SU-DHL-6 (cell line): ENCODE data around the gene SETBP1.

ENCODE experiments used
- H2AFZ ChIP-seq: fragments of 200-600 bp; sonication (generic); 2 replicates; pipeline ENCODE4 v1.6.1; 2014; ENCODE audit warnings: low read depth, mild to moderate bottlenecking, moderate library complexity, mixed read lengths, antibody characterized with exemption, low read length; ENCODE audit not compliant: severe bottlenecking
- H3F3A ChIP-seq: fragments of 200-600 bp; shearing (Covaris generic); 2 replicates; pipeline ENCODE4 v1.6.0; 2016; ENCODE audit warnings: antibody characterized with exemption, mild to moderate bottlenecking; ENCODE audit not compliant: insufficient read depth
- H3K27ac ChIP-seq: fragments of 200-600 bp; sonication (generic); 2 replicates; pipeline ENCODE4 v1.5.1; 2016; ENCODE audit warnings: low read depth, mild to moderate bottlenecking, low read length, moderate library complexity, mixed read lengths
- H3K27me3 ChIP-seq: fragments of 200-600 bp; sonication (generic), shearing (Covaris generic); 2 replicates; pipeline ENCODE4 v1.6.0; 2014; ENCODE audit warnings: mild to moderate bottlenecking, low read length
- H3K36me3 ChIP-seq: fragments of 200-600 bp; sonication (generic); 2 replicates; pipeline ENCODE4 v1.6.1; 2014; ENCODE audit warnings: mild to moderate bottlenecking, low read length, mixed read lengths
- H3K4me2 ChIP-seq: fragments of 300-600, 200-600 bp; shearing (Covaris generic), sonication (generic); 2 replicates; pipeline ENCODE4 v1.6.0; 2014; ENCODE audit warnings: low read length, low read depth, mild to moderate bottlenecking; ENCODE audit not compliant: poor library complexity, severe bottlenecking
- H3K4me3 ChIP-seq: fragments of 200-600 bp; sonication (generic); 2 replicates; pipeline ENCODE4 v1.5.1; 2014; ENCODE audit warnings: antibody characterized with exemption, low read length, mild to moderate bottlenecking, mixed read lengths; ENCODE audit not compliant: insufficient read depth, poor library complexity, severe bottlenecking
- H3K79me2 ChIP-seq: fragments of 200-600 bp; sonication (generic); 2 replicates; pipeline ENCODE4 v1.6.1; 2014; ENCODE audit warnings: mild to moderate bottlenecking, low read length, moderate library complexity; ENCODE audit not compliant: insufficient read depth
- H3K9ac ChIP-seq: fragments of 200-600 bp; sonication (generic); 2 replicates; pipeline ENCODE4 v1.7.0; 2014; ENCODE audit warnings: mild to moderate bottlenecking, low read length
- H3K9me2 ChIP-seq: fragments of 200-600 bp; sonication (generic); replicated peaks from 2 replicates; pipeline ENCODE4 v1.6.1; 2014; ENCODE audit warnings: low read length; ENCODE audit not compliant: insufficient read depth
- H3K9me3 ChIP-seq: fragments of 200-600 bp; sonication (generic); 2 replicates; pipeline ENCODE4 v1.6.1; 2014; ENCODE audit warnings: low read length, mixed read lengths; ENCODE audit not compliant: insufficient read depth
- H4K20me1 ChIP-seq: fragments of 200-600 bp; sonication (generic); 2 replicates; pipeline ENCODE4 v1.6.1; 2014; ENCODE audit warnings: low read depth, mild to moderate bottlenecking, antibody characterized with exemption, low read length, moderate library complexity, mixed read lengths
- EZH2phosphoT487 ChIP-seq: fragments of 200-600 bp; sonication (generic), shearing (Covaris generic); conservative IDR thresholded peaks from 2 replicates; pipeline ENCODE4 v1.6.1; 2018; ENCODE audit warnings: mild to moderate bottlenecking, antibody characterized with exemption, low read length, moderate library complexity, mixed read lengths
- TF ChIP-seq, protein P1 (sequence below): fragments of 200-600 bp; sonication (generic); IDR thresholded peaks from one replicate; pipeline ENCODE4 v1.5.1; 2017; ENCODE audit warnings: antibody characterized with exemption, mild to moderate bottlenecking, low read length, moderate library complexity; ENCODE audit not compliant: insufficient read depth, poor library complexity, severe bottlenecking

SETBP1 gene

DNA sequence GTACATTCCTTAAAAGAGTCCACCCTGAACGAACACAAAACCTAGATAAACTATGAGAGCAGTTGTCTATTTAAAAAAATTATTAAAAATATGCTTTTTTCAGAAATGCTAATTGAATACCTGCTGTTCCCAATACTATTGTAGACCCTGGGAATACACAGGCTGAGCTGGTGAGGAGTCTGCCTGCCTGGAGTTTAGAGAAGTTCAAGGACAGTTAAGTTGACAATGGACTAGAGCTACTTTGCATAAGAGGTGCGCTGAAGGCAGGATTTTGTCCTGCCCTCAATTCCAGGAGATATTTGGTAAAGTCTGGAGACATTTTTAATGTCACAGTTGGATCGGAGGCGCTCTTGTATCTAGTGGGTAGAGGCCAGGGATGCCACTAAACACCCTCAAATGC is 110.2 kb downstream of the SETBP1 start:
- no peaks in the 10 kb centered on the region for H4K20me1 ChIP-seq
- no peaks in the 10 kb centered on the region for H3F3A ChIP-seq
- no peaks in the 10 kb centered on the region for H3K27me3 ChIP-seq
- H3K4me3 ChIP-seq = no peak overlapping the region
- H3K9ac ChIP-seq = no peak overlapping the region
- H3K9me2 ChIP-seq = no peaks in the 10 kb centered on the region
- H3K27ac ChIP-seq = no peak overlapping the region
- H3K79me2 ChIP-seq = no peaks in the 10 kb centered on the region
- H3K4me2 ChIP-seq = no peak overlapping the region
- no peak overlapping the region for H2AFZ ChIP-seq
- H3K36me3 ChIP-seq = no peaks in the 10 kb centered on the region
- TF ChIP-seq, protein P1, sequence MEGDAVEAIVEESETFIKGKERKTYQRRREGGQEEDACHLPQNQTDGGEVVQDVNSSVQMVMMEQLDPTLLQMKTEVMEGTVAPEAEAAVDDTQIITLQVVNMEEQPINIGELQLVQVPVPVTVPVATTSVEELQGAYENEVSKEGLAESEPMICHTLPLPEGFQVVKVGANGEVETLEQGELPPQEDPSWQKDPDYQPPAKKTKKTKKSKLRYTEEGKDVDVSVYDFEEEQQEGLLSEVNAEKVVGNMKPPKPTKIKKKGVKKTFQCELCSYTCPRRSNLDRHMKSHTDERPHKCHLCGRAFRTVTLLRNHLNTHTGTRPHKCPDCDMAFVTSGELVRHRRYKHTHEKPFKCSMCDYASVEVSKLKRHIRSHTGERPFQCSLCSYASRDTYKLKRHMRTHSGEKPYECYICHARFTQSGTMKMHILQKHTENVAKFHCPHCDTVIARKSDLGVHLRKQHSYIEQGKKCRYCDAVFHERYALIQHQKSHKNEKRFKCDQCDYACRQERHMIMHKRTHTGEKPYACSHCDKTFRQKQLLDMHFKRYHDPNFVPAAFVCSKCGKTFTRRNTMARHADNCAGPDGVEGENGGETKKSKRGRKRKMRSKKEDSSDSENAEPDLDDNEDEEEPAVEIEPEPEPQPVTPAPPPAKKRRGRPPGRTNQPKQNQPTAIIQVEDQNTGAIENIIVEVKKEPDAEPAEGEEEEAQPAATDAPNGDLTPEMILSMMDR = no peak
- TF ChIP-seq EZH2phosphoT487 = no peak
- H3K9me3 ChIP-seq = no peaks in the 10 kb centered on the region

DNA sequence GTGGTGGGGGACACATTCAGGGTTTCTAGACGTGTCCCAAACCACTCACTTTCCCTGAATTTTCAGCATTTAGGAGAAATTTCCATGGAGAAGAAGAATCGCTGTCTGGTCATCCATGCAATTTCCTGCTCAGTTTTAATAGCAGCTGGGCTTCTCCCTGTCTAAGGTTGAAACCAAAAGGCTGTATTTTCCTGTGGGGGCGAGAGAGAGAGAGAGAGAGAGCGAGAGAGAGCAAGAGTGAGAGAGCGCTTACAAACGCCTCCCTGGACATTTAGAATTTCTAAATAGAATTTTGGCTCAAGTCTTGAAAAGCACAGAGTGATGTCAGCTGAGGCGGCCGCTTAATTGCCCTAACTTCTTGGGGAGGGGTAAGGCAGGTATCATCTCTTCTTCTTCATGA is 110.8 kb downstream of the SETBP1 start:
- Histone ChIP-seq H3K27ac (no peak overlapping the region), H3K36me3 (no peaks in the 10 kb centered on the region)

DNA sequence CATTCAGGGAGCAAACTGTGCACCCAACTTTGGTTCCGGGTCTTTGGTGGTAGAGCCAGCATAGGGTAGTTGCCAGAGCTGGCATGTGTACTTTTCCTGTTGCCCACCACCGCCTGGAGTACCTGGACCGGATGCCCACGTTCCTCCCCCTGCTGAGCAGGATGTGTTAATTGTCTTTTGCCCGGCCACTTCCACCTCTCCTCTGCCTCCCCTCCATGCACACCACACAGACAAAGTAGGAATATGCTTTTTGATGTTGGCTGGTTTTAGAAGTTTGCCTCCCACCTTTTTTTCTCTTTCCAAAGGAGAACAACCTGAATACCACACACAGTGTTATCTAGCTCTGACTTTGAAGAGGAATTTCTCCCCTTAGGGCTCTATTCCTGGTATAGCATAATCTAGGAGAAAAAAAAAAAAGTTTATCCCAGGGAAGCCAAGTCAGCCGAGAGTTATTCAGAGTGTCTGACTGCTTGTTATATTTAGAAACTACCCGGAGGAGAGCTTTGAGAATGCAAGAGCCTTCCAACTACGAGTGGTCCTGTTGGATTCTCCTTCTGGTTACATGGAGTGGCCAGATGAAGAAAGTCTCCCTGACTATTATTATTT is 111.9 kb downstream of the SETBP1 start:
- Histone ChIP-seq H3K4me3 (no peak overlapping the region), H4K20me1 (no peaks in the 10 kb centered on the region), H3K27me3 (no peaks in the 10 kb centered on the region), H3K9ac (no peak overlapping the region), H3K9me3 (no peaks in the 10 kb centered on the region), H3K4me2 (no peak overlapping the region), H3K9me2 (no peaks in the 10 kb centered on the region), H3F3A (no peaks in the 10 kb centered on the region), H3K36me3 (no peaks in the 10 kb centered on the region), H3K79me2 (no peaks in the 10 kb centered on the region), H3K27ac (no peak overlapping the region), H2AFZ (no peak overlapping the region)
- TF ChIP-seq, protein P1 = no peak
- no peak for TF ChIP-seq EZH2phosphoT487

More for the DNA sequence above, 110.8 kb downstream of the SETBP1 start:
- Histone ChIP-seq H3K9me3 (no peaks in the 10 kb centered on the region), H3K4me2 (no peak overlapping the region), H3K9me2 (no peaks in the 10 kb centered on the region), H3K9ac (no peak overlapping the region), H3K79me2 (no peaks in the 10 kb centered on the region), H3F3A (no peaks in the 10 kb centered on the region), H4K20me1 (no peaks in the 10 kb centered on the region), H2AFZ (no peak overlapping the region), H3K4me3 (no peak overlapping the region), H3K27me3 (no peaks in the 10 kb centered on the region)
- TF ChIP-seq, protein P1 = no peak
- no peak for TF ChIP-seq EZH2phosphoT487
